Muscle of leg (tissue), 11 donors: Measurements from ENCODE around the gene LRRC8D. TPM values are rescaled to one million over a fixed set of nuclear protein-coding genes. Genes with fewer than 3 reads are reported as not detected.

Source experiments
- DNase-seq: peaks from one replicate; pipeline ENCODE4 v3.0.0; 2013
- H3K27ac ChIP-seq: one replicate; pipeline ENCODE4 v1.5.1; 2013; ENCODE audit warnings: mild to moderate bottlenecking, low read length, control low read depth
- H3K27me3 ChIP-seq: one replicate; pipeline ENCODE4 v1.6.1; 2013; ENCODE audit warnings: low read length; ENCODE audit not compliant: control insufficient read depth, insufficient read depth
- H3K36me3 ChIP-seq: one replicate; pipeline ENCODE4 v1.6.1; 2013; ENCODE audit warnings: low read length; ENCODE audit not compliant: control insufficient read depth, insufficient read depth
- H3K4me1 ChIP-seq: one replicate; pipeline ENCODE4 v1.6.1; 2013; ENCODE audit warnings: low read length; ENCODE audit not compliant: control insufficient read depth, insufficient read depth
- H3K4me3 ChIP-seq: one replicate; pipeline ENCODE4 v1.5.1; 2013; ENCODE audit warnings: low read length, control low read depth
- H3K9me3 ChIP-seq: replicated peaks from 2 replicates; pipeline ENCODE4 v1.6.1; 2013; ENCODE audit warnings: low read depth, low read length; ENCODE audit not compliant: control insufficient read depth
- WGBS: methylation state at CpG from one replicate; pipeline ENCODE4 v1.1.5; 2013; ENCODE audit warnings: missing lambda C conversion rate; ENCODE audit not compliant: insufficient coverage; 5-methylcytosine and 5-hydroxymethylcytosine counted together
- polyA plus RNA-seq, 8 donors: library from polyadenylated mRNA; unstranded; fragments of 120-200 nt; gene quantifications; one replicate each; pipeline versions ENCODE4 v1.2.1 to v1.2.3, GENCODE V29; 2013; ENCODE audit warnings: inconsistent platforms in 1 of 8, low replicate concordance in 1 of 8; ENCODE audit not compliant: insufficient read length in 8 of 8, insufficient read depth in 1 of 8
- total RNA-seq: library from RNA; stranded (reverse); fragments of 120-200 nt; gene quantifications from one replicate; pipeline ENCODE4 v1.2.4, GENCODE V29; 2013

Gene LRRC8D
- total and polyA plus RNA-seq, 9 donors, result 6.2 to 10.5 (median 7.6) TPM

GRCh38 chr1:89890085-89890752 is 69.4 kb downstream of the LRRC8D start:
- 100% methylated on average over 1 of the region's 7 CpGs for WGBS
- no peak overlapping the region for H3K27ac ChIP-seq
- no peaks in the 10 kb centered on the region for H3K9me3 ChIP-seq
- no peak overlapping the region for H3K4me3 ChIP-seq
- DNase-seq, result no peak
- no peaks in the 10 kb centered on the region for H3K27me3 ChIP-seq
- H3K36me3 ChIP-seq, result no peaks in the 10 kb centered on the region
- H3K4me1 ChIP-seq, result no peaks in the 10 kb centered on the region

GRCh38 chr1:89892816-89893215 is 72.0 kb downstream of the LRRC8D start:
- Histone ChIP-seq H3K27ac (no peak overlapping the region), H3K27me3 (no peaks in the 10 kb centered on the region), H3K9me3 (no peaks in the 10 kb centered on the region), H3K4me1 (no peaks in the 10 kb centered on the region), H3K36me3 (no peaks in the 10 kb centered on the region), H3K4me3 (no peak overlapping the region)
- WGBS, result no CpG with 5 or more reads among the region's 1 CpG
- no peak for DNase-seq

GRCh38 chr1:89894210-89895201 is 73.7 kb downstream of the LRRC8D start:
- peak; percentile 47 for DNase-seq
- no peaks in the 10 kb centered on the region for H3K27me3 ChIP-seq

GRCh38 chr1:89896105-89896942 is 75.5 kb downstream of the LRRC8D start:
- Histone ChIP-seq H3K9me3 (no peaks in the 10 kb centered on the region), H3K4me3 (no peak overlapping the region), H3K4me1 (no peaks in the 10 kb centered on the region), H3K27ac (no peak overlapping the region), H3K36me3 (no peaks in the 10 kb centered on the region), H3K27me3 (no peaks in the 10 kb centered on the region)
- 53% methylated on average over 4 of the region's 11 CpGs for WGBS
- DNase-seq, result no peak

More at GRCh38 chr1:89894210-89895201, 73.7 kb downstream of the LRRC8D start:
- Histone ChIP-seq H3K36me3 (no peaks in the 10 kb centered on the region), H3K4me1 (no peaks in the 10 kb centered on the region), H3K9me3 (no peaks in the 10 kb centered on the region), H3K27ac (no peak overlapping the region), H3K4me3 (no peak overlapping the region)
- WGBS, result no CpG with 5 or more reads among the region's 4 CpGs

GRCh38 chr1:89897347-89898133 is 76.7 kb downstream of the LRRC8D start:
- Histone ChIP-seq H3K27ac (no peak overlapping the region), H3K4me1 (no peaks in the 10 kb centered on the region), H3K9me3 (no peaks in the 10 kb centered on the region)

GRCh38 chr1:89898150-89898549 is 77.3 kb downstream of the LRRC8D start:
- H3K4me1 ChIP-seq, result no peaks in the 10 kb centered on the region
- H3K9me3 ChIP-seq, result no peaks in the 10 kb centered on the region
- no peak overlapping the region for H3K4me3 ChIP-seq
- WGBS, result no CpG with 5 or more reads among the region's 6 CpGs
- H3K27me3 ChIP-seq, result no peaks in the 10 kb centered on the region
- H3K27ac ChIP-seq, result no peak overlapping the region
- no peaks in the 10 kb centered on the region for H3K36me3 ChIP-seq
- no peak for DNase-seq

More at GRCh38 chr1:89897347-89898133, 76.7 kb downstream of the LRRC8D start:
- no peak for DNase-seq
- no peaks in the 10 kb centered on the region for H3K36me3 ChIP-seq
- WGBS, result 40% methylated on average over 1 of the region's 8 CpGs
- no peaks in the 10 kb centered on the region for H3K27me3 ChIP-seq
- no peak overlapping the region for H3K4me3 ChIP-seq

- DNase-seq, result no peak
- H3K36me3 ChIP-seq, result no peaks in the 10 kb centered on the region
- peaks cover 1% of the 10 kb centered on the region for H3K4me1 ChIP-seq
- H3K27me3 ChIP-seq, result no peaks in the 10 kb centered on the region
- WGBS, result 83% methylated on average over 5 of the region's 7 CpGs
- no peak overlapping the region for H3K27ac ChIP-seq
- no peaks in the 10 kb centered on the region for H3K9me3 ChIP-seq
- no peak overlapping the region for H3K4me3 ChIP-seq
These were observed 78.1 kb downstream of the LRRC8D start for GRCh38 chr1:89898695-89899470.

- no peak for DNase-seq
- Histone ChIP-seq H3K27me3 (no peaks in the 10 kb centered on the region), H3K36me3 (no peaks in the 10 kb centered on the region), H3K4me1 (peaks cover 5% of the 10 kb centered on the region), H3K27ac (no peak overlapping the region), H3K4me3 (no peak overlapping the region), H3K9me3 (no peaks in the 10 kb centered on the region)
- no CpG with 5 or more reads among the region's 2 CpGs for WGBS
These were observed 79.5 kb downstream of the LRRC8D start for GRCh38 chr1:89900323-89900722.
